ENCODE data around the gene ANKRD11. TPM values are rescaled to one million over a fixed set of nuclear protein-coding genes. Genes with fewer than 3 reads are reported as not detected.
"Not testable (repeated sequence)": the region's sequence is repeated elsewhere in the genome, so short reads cannot be mapped to it uniquely, and the experiment has no call there.

The ANKRD11 gene
- total RNA-seq, 1 experiment from 2014 or later = 47.1 TPM

DNA sequence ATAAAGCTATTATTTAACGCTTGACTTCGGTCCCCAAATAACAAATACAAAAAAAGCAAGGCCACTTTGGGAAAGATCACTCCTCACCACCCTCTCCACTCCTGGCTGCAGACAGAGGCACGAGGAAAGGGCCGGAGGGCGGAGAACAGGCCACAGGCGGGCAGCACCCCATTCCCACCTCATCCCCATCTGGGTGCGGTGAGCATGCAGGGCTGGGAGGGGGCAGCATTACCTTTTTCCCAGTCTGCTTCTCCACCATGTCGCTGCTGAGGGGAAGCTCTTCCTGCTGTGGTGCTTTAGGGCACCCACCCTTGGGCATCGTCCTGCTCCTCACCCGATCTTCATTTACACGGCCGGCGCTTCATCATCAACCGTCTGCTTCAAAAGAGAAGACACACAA is 173.7 kb downstream of the ANKRD11 start:
- no peak for DNase-seq (ENCODE audit: low read depth)

DNA sequence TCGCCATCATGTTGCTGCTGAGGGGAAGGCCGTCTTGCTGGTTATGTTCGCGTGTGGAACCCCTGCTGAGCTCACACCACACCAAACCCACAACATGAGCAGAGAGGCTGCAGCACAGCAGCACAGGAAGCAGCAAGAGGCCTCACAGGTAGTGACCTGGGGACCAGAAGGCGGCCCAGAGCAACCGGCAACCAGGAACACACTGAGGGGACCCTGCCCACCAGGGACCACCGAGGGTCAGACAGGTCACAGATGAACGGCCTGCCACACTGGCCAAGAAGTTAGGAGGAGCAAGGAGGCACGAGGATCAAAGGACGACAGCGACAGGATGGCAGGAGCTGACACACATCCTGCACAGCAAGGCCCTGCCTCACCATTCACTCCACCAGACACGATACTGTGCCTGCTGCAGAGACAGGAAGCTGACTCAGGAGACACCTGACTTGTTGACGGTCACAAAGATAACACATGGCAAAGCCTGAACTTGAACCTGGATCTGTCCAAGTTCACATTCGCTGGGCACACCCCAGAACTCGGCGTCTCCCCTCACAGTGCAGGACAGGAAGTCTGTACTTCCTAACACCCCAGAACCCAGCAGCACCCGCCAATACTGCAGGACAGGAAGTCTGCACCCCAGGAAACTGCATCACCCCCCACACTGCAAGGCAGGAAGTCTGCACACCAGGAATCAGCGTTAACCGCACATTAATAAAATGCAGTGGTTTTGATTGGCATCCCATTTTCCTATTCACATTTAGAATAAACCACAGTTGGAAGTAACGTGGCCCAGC is 174.4 kb downstream of the ANKRD11 start:
- peak; percentile 97 for DNase-seq (ENCODE audit: low read depth)

DNA sequence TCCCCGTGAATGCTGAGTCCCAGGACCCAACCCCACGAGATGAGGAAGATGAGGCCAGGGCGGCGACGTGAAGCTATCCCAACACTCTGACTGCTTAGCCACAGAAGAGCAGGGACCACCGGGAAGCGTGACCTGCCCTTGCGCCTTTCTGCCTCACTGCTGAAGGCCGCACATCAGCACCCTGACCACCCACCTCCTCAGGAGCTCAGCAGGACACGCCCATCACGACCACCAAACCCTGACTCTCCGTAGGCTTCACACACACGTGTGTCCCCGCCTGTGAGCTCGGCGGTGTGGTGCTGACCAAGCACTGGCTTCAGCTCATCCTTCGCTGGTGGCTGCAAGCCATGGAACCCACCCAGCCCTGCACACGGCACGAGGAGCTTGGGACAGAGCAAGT is 175.1 kb downstream of the ANKRD11 start:
- no peak for DNase-seq (ENCODE audit: low read depth)

DNA sequence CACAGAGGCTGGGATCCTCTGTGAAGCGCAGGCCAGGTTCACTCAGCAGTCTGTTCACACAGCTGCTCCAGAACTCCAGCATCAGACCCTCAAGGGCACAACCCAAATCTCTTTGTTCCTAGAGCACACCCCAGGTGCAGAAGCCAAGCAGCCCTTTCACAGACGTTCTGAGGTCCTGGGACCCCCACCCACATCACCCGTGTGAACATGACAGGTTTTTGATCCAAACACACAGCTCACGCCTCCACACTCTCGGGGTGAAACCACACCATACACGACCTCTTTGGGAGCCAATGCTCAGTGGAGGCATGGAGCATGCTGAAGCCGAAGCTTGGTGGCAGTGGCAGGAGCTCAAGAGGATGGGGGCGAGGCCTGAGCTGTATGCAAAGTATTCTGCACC is 175.5 kb downstream of the ANKRD11 start:
- DNase-seq (ENCODE audit: low read depth) = no peak

DNA sequence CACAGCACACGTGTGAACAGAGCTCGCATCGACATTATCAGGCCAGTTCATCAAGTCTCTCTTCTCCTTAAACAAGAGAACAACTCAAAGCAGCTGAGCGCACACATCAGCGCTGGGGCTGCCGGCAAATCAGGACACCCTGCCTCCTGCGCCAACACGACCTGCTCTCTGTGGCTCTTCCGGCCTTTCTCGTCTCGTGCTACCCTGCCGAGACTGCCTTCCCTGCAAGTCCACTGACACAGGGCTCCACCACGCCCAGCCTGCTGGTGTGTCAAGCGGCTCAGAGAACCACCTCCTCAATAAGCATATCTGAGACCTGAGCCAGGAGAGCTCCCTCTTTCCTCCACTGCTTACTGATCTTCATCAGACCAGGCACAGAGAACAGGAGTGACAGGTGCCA is 176.0 kb downstream of the ANKRD11 start:
- no peak for DNase-seq (ENCODE audit: low read depth)

DNA sequence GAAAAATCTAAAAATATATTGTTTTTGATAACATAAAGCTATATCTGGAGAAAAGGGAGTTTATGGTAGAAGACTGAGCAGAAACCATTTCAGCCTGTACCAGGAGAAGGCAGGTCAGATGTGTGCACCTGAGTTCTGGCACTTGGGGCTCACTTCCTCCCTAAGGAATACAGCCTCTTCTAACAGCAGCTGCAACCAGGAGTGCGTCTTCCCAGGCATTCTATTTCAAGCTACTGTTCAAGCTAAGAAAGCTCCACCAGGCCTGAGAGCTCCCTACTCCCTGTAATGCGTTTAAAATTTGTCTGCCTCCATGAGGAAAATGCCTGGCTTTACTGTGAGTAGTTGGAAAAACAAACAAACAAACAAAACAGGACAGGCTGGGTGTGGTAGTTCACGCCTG is 176.8 kb downstream of the ANKRD11 start:
- no peak for DNase-seq (ENCODE audit: low read depth)

DNA sequence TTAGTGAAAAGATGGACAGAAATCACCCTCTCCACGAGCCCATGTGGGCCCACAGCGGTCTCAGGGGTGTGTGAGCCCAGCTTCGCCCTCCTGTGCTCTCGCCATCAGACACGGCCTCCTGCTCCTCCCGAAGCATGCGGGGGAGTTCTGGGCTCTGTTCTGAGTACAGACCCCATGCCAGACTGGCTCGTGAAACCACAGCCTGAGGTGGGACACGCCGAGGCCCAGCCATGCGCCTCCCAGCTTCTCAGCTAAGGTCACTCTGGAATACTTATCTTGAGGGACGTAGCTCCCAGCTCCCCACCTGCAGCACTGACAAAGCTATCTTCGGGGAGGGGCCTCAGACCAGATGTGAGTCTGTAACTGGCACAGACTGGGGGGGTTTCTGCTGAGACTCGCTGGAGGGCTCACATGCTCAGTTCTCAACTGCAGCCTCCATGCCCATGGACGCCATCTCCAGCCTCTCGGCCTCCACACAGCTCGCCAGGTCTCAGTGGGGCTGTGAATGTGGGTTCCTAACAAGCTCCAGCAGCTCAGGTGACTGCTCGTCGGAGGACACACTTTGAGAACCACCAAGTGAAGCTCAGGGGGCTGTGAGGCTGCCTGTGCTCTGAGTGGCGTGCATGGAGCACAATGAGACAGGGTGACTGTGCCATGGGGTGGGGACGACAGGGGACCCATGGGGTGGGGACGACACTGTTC is 177.6 kb downstream of the ANKRD11 start:
- DNase-seq (ENCODE audit: low read depth) = no peak

DNA sequence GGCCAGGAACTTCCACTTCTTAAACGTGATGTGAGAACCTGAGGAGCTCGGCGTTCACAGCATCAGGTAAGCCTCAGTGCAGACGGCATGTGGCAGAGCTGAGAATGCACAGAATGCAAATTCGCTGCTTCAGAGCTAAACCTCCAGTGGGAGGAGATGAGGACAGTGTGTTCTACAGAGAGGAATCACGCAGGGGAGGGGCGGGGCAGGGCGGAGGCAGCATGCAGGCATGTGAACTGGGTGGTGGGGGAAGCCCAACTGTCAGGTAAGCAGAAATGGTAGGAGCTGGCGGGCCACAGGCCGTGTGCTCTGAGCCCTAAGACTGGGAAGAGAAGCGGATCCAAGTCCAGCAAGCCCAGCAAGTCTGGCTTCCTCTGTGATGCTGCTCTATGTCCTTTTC is 178.2 kb downstream of the ANKRD11 start:
- DNase-seq (ENCODE audit: low read depth) = no peak

DNA sequence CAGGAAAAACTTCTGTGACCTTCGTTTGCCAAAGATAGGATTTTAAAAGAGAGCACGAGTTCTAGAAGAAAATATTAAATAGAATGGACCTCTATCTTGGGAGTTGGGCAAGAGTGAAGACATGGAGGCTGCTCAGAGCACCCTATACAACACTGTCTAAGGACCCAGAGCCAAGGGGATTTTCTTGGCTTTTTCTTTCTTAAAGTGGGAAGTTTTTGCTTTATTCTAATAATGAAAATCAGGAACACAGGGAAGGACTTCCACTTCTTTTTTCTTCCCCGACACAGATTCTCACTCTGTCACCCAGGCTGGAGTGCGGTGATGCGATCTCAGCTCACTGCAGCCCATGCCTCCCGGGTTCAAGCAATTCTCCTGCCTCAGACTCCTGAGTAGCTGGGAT is 178.7 kb downstream of the ANKRD11 start:
- DNase-seq (ENCODE audit: low read depth) = no peak

DNA sequence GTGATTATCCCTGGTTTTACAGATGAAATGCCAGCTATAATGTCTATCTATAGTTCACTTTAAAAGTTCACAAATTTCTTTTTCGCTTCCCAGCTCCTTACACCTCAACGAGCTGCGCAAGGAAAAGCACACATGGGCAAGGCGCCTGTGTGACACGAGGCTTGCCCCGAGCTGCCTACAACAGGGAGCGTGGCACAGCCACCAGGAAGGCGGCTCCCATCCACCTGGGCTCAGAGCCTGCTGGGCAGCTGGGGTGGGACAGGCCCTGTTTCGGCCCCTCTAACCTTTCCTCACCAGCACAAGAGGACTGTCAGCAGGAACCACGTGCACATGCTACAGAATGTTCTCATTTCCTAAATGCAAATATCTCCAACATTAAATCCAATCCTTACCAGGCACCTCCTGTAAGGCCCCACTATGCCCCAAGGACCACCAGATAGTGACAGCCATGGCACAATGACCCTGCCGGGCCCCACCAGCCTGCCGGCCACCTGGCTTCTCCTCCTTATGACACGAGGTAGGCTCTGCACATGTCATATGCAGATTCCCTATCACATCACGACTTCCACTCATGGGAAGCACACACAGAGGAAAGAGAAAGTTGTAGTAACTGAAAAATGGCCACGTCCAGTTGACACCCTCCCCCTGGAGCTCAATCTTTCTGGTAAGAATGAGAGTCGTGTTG is 180.8 kb downstream of the ANKRD11 start:
- no peak for DNase-seq (ENCODE audit: low read depth)

DNA sequence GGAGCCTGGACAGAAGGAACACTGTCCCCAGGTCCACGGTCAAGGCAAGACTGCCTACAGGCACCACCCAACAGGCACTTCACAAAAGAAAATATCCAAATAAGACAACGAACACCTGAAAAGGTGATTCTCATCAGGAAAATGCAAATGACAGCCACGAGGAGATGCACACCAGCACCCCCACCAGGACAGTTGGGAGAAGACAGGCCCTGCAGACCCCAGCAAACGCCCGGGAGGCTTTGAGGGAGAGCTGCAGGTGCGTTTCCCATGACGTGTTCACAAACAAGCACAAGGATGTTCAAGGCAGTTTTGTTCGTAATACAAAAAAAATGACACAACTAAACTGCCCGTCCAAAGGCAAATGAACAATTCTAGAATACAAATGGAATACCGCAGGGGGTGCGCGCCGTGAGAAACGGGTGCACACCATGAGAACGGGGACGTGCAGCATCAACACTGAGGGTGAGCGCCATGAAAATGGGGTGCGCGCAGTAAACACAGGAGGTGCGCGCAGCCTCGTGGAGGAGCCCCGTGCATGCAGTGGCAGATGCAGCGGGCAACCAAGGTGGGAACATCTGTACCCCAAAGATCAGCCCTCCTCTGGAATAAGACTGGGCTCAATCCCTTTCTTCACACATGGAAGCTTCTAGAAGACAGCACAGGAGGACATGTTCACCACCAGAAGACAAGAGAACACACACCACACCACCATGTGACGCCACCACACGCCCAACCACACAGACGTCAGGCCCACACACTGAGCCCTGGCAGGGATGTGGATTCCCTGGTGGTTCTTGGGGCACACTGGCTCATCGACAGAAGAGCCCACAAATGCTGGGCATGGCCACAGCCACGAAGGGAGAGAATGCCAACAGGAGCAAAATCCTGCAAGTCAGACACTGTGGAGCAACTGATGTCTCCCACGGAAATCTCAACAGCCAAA is 181.7 kb downstream of the ANKRD11 start:
- DNase-seq (ENCODE audit: low read depth) = no peak

DNA sequence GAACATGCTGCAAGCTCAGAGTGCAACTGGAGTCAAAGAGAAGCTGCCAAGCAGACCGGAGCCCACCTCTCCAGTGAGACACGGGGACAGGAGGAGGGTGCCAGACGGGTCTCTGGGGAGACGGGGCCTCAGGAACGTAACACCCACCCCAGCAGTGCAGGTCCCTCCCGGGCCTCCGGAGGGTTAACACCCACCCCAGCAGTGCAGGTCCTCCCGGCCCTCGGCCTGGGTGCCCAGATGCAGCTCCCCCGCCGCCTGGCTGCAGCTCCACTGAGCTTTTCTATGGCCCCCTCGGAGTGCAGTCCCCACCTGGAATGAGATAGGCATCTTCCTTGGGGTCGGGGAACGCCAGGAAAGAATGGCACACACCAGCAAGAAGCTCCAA is 182.9 kb downstream of the ANKRD11 start:
- no peak for DNase-seq (ENCODE audit: low read depth)

DNA sequence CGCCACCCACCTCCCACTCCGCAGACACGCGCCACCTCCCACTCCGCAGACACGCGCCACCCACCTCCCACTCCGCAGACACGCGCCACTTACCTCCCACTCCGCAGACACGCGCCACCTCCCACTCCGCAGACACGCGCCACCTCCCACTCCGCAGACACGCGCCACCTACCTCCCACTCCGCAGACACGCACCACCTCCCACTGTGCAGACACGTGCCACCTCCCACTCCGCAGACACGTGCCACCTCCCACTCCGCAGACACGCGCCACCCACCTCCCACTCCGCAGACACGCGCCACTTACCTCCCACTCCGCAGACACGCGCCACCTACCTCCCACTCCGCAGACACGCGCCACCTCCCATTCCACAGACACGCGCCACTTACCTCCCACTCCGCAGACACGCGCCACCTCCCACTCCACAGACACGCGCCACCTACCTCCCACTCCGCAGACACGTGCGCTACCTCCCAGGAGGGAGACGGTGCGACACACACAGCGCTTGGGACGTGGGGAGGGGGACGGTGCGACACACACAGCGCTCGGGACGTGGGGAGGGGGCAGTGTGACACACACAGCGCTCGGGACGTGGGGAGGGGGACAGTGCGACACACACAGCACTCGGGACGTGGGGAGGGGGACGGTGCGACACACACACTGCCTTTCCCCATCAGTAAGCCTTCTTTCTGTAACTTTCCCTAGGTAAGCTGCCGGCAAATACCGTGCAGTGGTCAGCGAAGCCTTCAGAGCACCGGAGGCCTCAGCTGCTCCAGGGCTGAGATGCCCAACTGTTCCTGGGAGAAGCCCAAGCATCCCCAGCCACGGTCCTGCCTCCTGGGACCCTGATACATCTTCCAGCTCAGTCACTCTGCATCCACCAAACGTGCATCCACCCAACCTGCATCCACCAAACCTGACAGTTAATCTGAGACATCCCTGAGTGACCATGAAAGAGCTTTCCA is 183.6 kb downstream of the ANKRD11 start:
- DNase-seq (ENCODE audit: low read depth) = not testable (repeated sequence)

DNA sequence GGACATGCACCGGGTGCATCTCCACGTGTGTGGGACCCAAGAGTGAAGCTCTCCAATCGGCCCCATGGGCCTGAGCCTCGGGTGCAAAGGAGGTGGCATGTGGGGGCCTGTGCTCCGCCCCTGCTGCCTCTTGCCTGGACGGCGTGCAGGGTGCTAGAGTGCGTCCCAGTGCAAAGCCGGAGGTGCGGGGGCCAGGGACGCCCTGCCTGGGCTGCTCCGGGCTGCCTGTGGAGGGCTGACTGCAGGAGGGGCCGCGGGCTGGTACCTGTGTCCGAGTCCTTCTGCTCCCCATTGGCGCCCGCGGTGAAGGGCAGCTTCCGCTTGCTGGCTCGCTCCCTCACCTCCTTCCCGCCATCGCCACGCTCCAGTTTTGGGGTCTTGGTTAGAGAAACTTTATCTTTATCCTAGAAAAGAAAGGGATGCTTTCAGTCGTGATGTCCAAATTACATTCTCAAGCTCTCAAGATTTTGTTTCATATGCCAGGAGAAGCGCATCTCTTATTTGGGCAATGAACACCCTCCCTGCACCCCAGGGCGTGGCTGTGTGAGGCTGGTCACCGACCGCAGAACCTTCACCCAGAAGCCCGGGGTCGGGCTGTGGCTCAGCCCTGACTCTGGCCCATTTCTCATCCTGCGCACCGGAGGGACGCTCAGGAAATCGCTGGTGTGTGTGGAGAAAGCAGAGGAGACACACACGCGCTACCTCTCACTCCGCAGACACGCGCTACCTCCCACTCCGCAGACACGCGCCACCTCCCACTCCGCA is 185.2 kb downstream of the ANKRD11 start:
- no peak for DNase-seq (ENCODE audit: low read depth)

DNA sequence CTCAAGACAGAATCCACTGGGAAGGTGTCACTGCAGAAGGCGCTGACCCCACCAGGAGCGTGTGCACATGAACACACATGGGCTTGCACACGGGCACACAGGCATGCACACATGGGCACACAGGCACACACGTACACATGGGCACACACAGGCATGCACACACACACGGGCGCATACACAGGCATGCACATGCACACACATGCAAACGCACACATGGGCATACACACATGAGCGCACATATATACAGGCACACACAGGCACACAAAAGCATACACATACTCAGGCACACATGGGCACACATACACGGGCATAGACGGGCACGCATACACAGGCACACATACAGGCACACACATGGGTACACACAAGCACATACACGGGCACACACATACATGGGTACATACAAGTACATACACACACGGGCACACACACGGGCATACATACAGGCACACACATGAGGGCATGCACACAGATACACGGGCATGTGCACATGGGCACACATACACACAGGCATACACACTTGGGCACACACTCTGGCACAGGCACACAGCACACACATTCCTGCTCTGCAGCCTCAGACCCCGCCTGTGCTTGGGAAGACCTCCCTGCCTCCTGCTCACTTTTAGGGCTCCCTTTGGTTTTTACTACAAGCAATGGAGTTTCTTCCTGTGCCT is 186.0 kb downstream of the ANKRD11 start:
- no peak for DNase-seq (ENCODE audit: low read depth)

DNA sequence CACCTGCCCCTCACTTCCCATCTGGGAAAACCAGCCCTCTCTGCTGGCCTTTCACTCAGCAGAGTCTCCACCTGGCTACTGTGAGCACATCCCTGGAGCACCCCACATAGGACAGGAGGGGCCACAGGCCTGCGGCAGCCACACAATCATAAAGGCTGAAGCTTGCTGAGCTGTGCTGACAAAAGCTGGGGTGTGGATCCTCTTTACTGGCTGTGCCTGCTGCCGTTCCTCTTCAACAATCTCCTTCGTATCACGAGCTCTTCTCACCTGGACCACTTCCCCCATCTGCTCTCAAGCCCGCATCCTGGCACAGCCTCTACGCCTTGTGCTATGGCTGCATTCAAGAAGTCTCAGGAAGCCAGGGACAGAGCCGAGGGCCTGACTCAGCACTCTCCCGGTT is 186.7 kb downstream of the ANKRD11 start:
- no peak for DNase-seq (ENCODE audit: low read depth)

DNA sequence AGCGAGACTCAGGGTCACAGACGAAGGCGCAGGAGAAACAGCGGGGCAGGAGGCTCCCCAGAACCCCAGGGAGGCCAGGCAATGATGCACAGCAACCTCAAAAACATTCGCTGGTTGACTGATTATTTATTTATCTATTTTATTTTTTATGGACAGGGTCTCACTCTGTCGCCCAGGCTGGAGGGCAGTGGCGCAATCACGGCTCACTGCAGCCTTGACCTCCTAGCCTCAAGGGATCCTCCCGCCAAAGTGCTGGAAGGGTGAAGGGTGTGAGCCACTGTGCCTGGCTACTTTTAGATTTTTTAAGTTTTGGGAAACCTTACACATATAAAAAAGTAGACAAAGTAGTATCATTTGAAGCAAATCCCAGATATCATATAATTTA is 189.4 kb downstream of the ANKRD11 start:
- DNase-seq (ENCODE audit: low read depth) = no peak

DNA sequence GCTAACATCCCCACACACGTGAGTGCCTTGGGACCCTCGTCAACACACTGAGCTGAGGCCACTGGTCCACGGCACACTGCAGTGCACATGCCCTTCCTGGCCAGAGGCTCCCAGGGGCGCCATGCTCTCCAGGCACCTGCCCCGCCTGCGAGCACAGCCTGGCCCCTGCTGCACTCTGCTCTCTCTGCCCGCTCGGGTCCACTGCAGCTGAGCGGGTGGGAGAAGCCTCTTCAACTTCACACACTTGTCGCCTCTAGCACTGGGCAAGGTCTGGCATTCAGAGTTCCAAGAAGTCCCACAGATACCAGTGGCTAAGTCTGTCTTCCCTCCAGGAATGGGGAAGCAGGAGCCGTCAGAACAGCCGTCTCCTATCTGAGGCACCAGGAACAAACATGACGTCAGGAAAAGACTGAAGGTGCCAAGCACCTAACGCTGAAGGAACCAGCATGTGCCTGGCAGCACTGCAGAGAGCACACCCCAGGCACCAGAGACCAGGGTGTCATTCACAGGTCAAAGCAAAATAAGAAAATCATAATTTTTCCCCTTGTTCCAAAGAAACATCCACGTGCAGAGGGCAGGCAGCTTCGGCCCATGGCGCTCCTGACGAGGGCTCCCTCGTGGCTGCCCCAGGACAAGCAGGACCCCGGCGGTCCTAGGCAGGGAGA is 189.9 kb downstream of the ANKRD11 start:
- DNase-seq (ENCODE audit: low read depth) = no peak
